ENCODE results near the gene FANCG. TPM values are rescaled to one million over a fixed set of nuclear protein-coding genes. Genes with fewer than 3 reads are reported as not detected.

FANCG gene
- total and polyA plus RNA-seq, 4 donors = 7.2 to 20.6 (median 15.3) TPM

- WGBS, 2 donors = 91 to 92% methylated on average over 6 of the region's 6 CpGs
- no peak for TF ChIP-seq CTCF (IDR thresholded peaks at IDR 0.05; ENCODE audit: control extremely low read depth, extremely low read depth)
- no peak overlapping the region for H3K27ac ChIP-seq (ENCODE audit: low read depth in 1 of 2, low read length in 1 of 2)
- no peak overlapping the region for H3K9ac ChIP-seq (ENCODE audit: insufficient read depth in 1 of 2, low read length in 2 of 2)
- H3K27me3 ChIP-seq (ENCODE audit: control insufficient read depth in 3 of 3, insufficient read depth in 3 of 3, low read length in 2 of 3) = no peaks in the 10 kb centered on the region
- peaks cover 0 to 1% (median 0%) of the 10 kb centered on the region in 5 donors for H3K4me1 ChIP-seq (ENCODE audit: control insufficient read depth in 5 of 5, insufficient read depth in 5 of 5, low read length in 5 of 5)
- ATAC-seq (ENCODE audit: insufficient read depth, low FRiP score) (no peak), DNase-seq (no peak)
- H3K36me3 ChIP-seq (ENCODE audit: control insufficient read depth in 4 of 4, insufficient read depth in 4 of 4, low read length in 4 of 4) = peaks cover 3 to 37% (median 6%) of the 10 kb centered on the region in 4 donors
- no peak overlapping the region for H3K4me3 ChIP-seq
- no peaks in the 10 kb centered on the region for H3K9me3 ChIP-seq (ENCODE audit: control insufficient read depth in 4 of 4, insufficient read depth in 3 of 4, low read length in 3 of 4)
Measured at GRCh38 chr9:35042891-35043545, 36.7 kb downstream of the FANCG start.

- 55 to 79% methylated on average over 3 of the region's 3 CpGs for WGBS, 2 donors
- H3K27me3 ChIP-seq (ENCODE audit: control insufficient read depth in 3 of 3, insufficient read depth in 3 of 3, low read length in 2 of 3) = no peaks in the 10 kb centered on the region
- TF ChIP-seq CTCF (IDR thresholded peaks at IDR 0.05; ENCODE audit: control extremely low read depth, extremely low read depth) = no peak
- peaks cover 0 to 1% (median 0%) of the 10 kb centered on the region in 5 donors for H3K4me1 ChIP-seq (ENCODE audit: control insufficient read depth in 5 of 5, insufficient read depth in 5 of 5, low read length in 5 of 5)
- no peak overlapping the region for H3K4me3 ChIP-seq
- DNase-seq (peak in 2 of 3 donors; percentile 16 to 22), ATAC-seq (ENCODE audit: insufficient read depth, low FRiP score) (no peak)
- no peak overlapping the region for H3K9ac ChIP-seq (ENCODE audit: insufficient read depth in 1 of 2, low read length in 2 of 2)
- peaks cover 0 to 33% (median 4%) of the 10 kb centered on the region in 4 donors for H3K36me3 ChIP-seq (ENCODE audit: control insufficient read depth in 4 of 4, insufficient read depth in 4 of 4, low read length in 4 of 4)
- H3K27ac ChIP-seq (ENCODE audit: low read depth in 1 of 2, low read length in 1 of 2) = no peak overlapping the region
- no peaks in the 10 kb centered on the region for H3K9me3 ChIP-seq (ENCODE audit: control insufficient read depth in 4 of 4, insufficient read depth in 3 of 4, low read length in 3 of 4)
Measured at GRCh38 chr9:35042081-35042604, 37.6 kb downstream of the FANCG start.

- Histone ChIP-seq H3K4me1 (ENCODE audit: control insufficient read depth in 5 of 5, insufficient read depth in 5 of 5, low read length in 5 of 5) (peaks cover 0 to 11% (median 0%) of the 10 kb centered on the region in 5 donors), H3K27ac (ENCODE audit: low read depth in 1 of 2, low read length in 1 of 2) (no peak overlapping the region), H3K36me3 (ENCODE audit: control insufficient read depth in 4 of 4, insufficient read depth in 4 of 4, low read length in 4 of 4) (peaks cover 0 to 4% (median under 1%) of the 10 kb centered on the region in 4 donors), H3K27me3 (ENCODE audit: control insufficient read depth in 3 of 3, insufficient read depth in 3 of 3, low read length in 2 of 3) (no peaks in the 10 kb centered on the region), H3K4me3 (no peak overlapping the region), H3K9ac (ENCODE audit: insufficient read depth in 1 of 2, low read length in 2 of 2) (peak overlapping the region; percentile 16 to 67), H3K9me3 (ENCODE audit: control insufficient read depth in 4 of 4, insufficient read depth in 3 of 4, low read length in 3 of 4) (no peaks in the 10 kb centered on the region)
- ATAC-seq (ENCODE audit: insufficient read depth, low FRiP score) = peak; percentile 50
- TF ChIP-seq CTCF (IDR thresholded peaks at IDR 0.05; ENCODE audit: control extremely low read depth, extremely low read depth) = no peak
- whole genome bisulfite sequencing, 2 donors = 33 to 34% methylated on average over 48 of the region's 48 CpGs
- peak; percentile 78 to 85 (median 81) for DNase-seq
Measured at GRCh38 chr9:35035851-35036701, 43.7 kb downstream of the FANCG start.

Data from lung (tissue), 12 donors.